A549 (cell line): ENCODE results near the gene RAI14. TPM values are rescaled to one million over a fixed set of nuclear protein-coding genes. Genes with fewer than 3 reads are reported as not detected.

Experiments used
- ATAC-seq, 2 experiments: fragments of 200-7000 bp in 1 of 2; fragments of >200 bp in 1 of 2; cut with Nextera tagmentation in 1 of 2; cut with Tn5 transposase in 1 of 2; 3 replicates each; pipeline versions ENCODE4 v1.8.0 to v1.9.1; 2018 to 2020; ENCODE audit warnings: mild to moderate bottlenecking in 1 of 2, moderate library complexity in 1 of 2
- CTCF ChIA-PET: fragments of 300-600 bp; sonication (Branson Sonifier 250); formaldehyde crosslinking; extraction: SDS; loops from one replicate; lab custom pipeline; 2021; ENCODE audit warnings: antibody characterized with exemption, inconsistent platforms; lab: Yijun Ruan, JAX
- POLR2A ChIA-PET: fragments of 350-600 bp; formaldehyde crosslinking; extraction: SDS; loops from one replicate; lab custom pipeline; 2021; ENCODE audit warnings: antibody characterized with exemption, inconsistent platforms; lab: Yijun Ruan, JAX
- DNase-seq, 2 experiments: peaks; one replicate each; pipeline versions ENCODE4 v3.0.0 to v3.0.0-alpha.2; 2011 to 2016; ENCODE audit warnings: low read depth in 1 of 2, low spot score in 1 of 2
- FAIRE-seq: peaks from 2 replicates; lab custom pipeline; 2011; peaks lifted over from hg19 to GRCh38; lab: Jason Lieb, UNC
- H3K27ac ChIP-seq, 2 experiments: fragments of >200 bp; sonication (Bioruptor Twin); formaldehyde crosslinking; 3 replicates each; pipeline ENCODE4 v1.5.1; 2016 to 2017
- H3K4me1 ChIP-seq: fragments of >200 bp; sonication (Bioruptor Twin); formaldehyde crosslinking; 3 replicates; pipeline ENCODE4 v1.6.1; 2016
- H3K4me2 ChIP-seq: fragments of >200 bp; sonication (Bioruptor Twin); formaldehyde crosslinking; 3 replicates; pipeline ENCODE4 v1.6.1; 2016
- H3K4me3 ChIP-seq: fragments of >200 bp; sonication (Bioruptor Twin); formaldehyde crosslinking; 3 replicates; pipeline ENCODE4 v1.5.1; 2016
- H3K9me3 ChIP-seq: fragments of >200 bp; sonication (Bioruptor Twin); formaldehyde crosslinking; 3 replicates; pipeline ENCODE4 v1.6.1; 2016
- BHLHE40 ChIP-seq: IDR thresholded peaks from 2 replicates; pipeline ENCODE4 v1.6.1; 2012; ENCODE audit warnings: low read depth, low read length, inconsistent platforms
- CHD4 ChIP-seq: fragments of 200-600 bp; sonication (generic); IDR thresholded peaks from 2 replicates; pipeline ENCODE4 v1.6.1; 2016; ENCODE audit warnings: antibody characterized with exemption, mild to moderate bottlenecking, borderline replicate concordance
- EHMT2 ChIP-seq: fragments of 200-600 bp; sonication (generic); IDR thresholded peaks from 2 replicates; pipeline ENCODE4 v1.6.1; 2016; ENCODE audit warnings: antibody characterized with exemption, low read depth, mild to moderate bottlenecking, moderate library complexity
- EP300 ChIP-seq, 2 experiments: fragments of >200 bp; sonication (Bioruptor Twin); formaldehyde crosslinking; IDR thresholded peaks; 2 replicates in 1 of 2; 3 replicates in 1 of 2; pipeline ENCODE4 v1.6.1; 2016 to 2017
- FOSB ChIP-seq: fragments of 250-450 bp; sonication (Bioruptor Pico); IDR thresholded peaks from 2 replicates; pipeline ENCODE4 v1.5.0; 2020; ENCODE audit warnings: mild to moderate bottlenecking, moderate library complexity
- HOXA7 ChIP-seq: fragments of 250-450 bp; sonication (Bioruptor Pico); IDR thresholded peaks from 2 replicates; pipeline ENCODE4 v1.5.0; 2020; ENCODE audit warnings: mild to moderate bottlenecking, moderate library complexity
- HOXB5 ChIP-seq: fragments of 250-450 bp; sonication (Bioruptor Pico); IDR thresholded peaks from 2 replicates; pipeline ENCODE4 v1.5.0; 2020; ENCODE audit warnings: mild to moderate bottlenecking, moderate library complexity
- JUN ChIP-seq, 2 experiments: fragments of >200 bp; sonication (Bioruptor Twin); formaldehyde crosslinking; IDR thresholded peaks; 2 replicates in 1 of 2; 3 replicates in 1 of 2; pipeline ENCODE4 v1.6.1; 2016 to 2017
- KDM1A ChIP-seq: fragments of 200-600 bp; sonication (generic); IDR thresholded peaks from 2 replicates; pipeline ENCODE4 v1.6.1; 2016; ENCODE audit warnings: low read depth, mild to moderate bottlenecking
- MAFK ChIP-seq: fragments of 450-650 bp; IDR thresholded peaks from 2 replicates; pipeline ENCODE4 v1.6.1; 2014; ENCODE audit not compliant: partially characterized antibody
- MAZ ChIP-seq: fragments of 150-350 bp; IDR thresholded peaks from 2 replicates; pipeline ENCODE4 v1.6.1; 2014; ENCODE audit warnings: antibody characterized with exemption, low read depth, low read length, borderline replicate concordance
- MYC ChIP-seq: IDR thresholded peaks from 2 replicates; pipeline ENCODE4 v1.6.1; 2012; ENCODE audit warnings: mild to moderate bottlenecking, inconsistent platforms, low read length, improper control_type of control experiment, borderline replicate concordance
- NPAS2 ChIP-seq: fragments of 250-450 bp; sonication (Bioruptor Pico); IDR thresholded peaks from 2 replicates; pipeline ENCODE4 v1.8.0; 2022; ENCODE audit warnings: mild to moderate bottlenecking, moderate library complexity, borderline replicate concordance
- NR3C1 ChIP-seq: fragments of >200 bp; sonication (Bioruptor Twin); formaldehyde crosslinking; IDR thresholded peaks from 3 replicates; pipeline ENCODE4 v1.6.1; 2017
- POLR2AphosphoS2 ChIP-seq: conservative IDR thresholded peaks from 2 replicates; pipeline ENCODE4 v1.6.1; 2012; ENCODE audit warnings: low read length, improper control_type of control experiment, inconsistent platforms
- RFX5 ChIP-seq: fragments of 450-650 bp; IDR thresholded peaks from 2 replicates; pipeline ENCODE4 v1.7.1; 2014; ENCODE audit warnings: antibody characterized with exemption, mild to moderate bottlenecking, moderate library complexity
- RNF2 ChIP-seq: fragments of 200-600 bp; sonication (generic); IDR thresholded peaks from 2 replicates; pipeline ENCODE4 v1.6.1; 2016; ENCODE audit warnings: low read depth, mild to moderate bottlenecking, antibody characterized with exemption, moderate library complexity, borderline replicate concordance
- ZSCAN20 ChIP-seq: fragments of 250-450 bp; sonication (Bioruptor Pico); IDR thresholded peaks from 2 replicates; pipeline ENCODE4 v1.8.0; 2022; ENCODE audit warnings: mild to moderate bottlenecking, moderate library complexity
- WGBS: methylation state at CpG from one replicate; pipeline ENCODE4 v1.1.6; 2017; ENCODE audit errors: missing lambda C conversion rate; 5-methylcytosine and 5-hydroxymethylcytosine counted together
- polyA plus RNA-seq, 4 experiments: library from polyadenylated mRNA; depleted of rRNA in 3 of 4; stranded (reverse); fragments of >200 nt; fragmentation: RNase III in 1 of 4; extraction: RNeasy Plus Mini Kit Qiagen cat#74134 plus additional on column Dnase treatment in 1 of 4; gene quantifications; 2 replicates in 3 of 4; 3 replicates in 1 of 4; pipeline ENCODE4 v1.2.3, GENCODE V29; 2011 to 2017
- TF ChIP-seq, protein P1 (sequence below): fragments of 150-350 bp; IDR thresholded peaks from 2 replicates; pipeline ENCODE4 v1.6.1; 2014; ENCODE audit warnings: low read depth, mild to moderate bottlenecking, low read length
- TF ChIP-seq, protein P2 (sequence below): fragments of >200 bp; sonication (Bioruptor Twin); formaldehyde crosslinking; IDR thresholded peaks from 3 replicates; pipeline ENCODE4 v1.6.1; 2016
- TF ChIP-seq, protein P3 (sequence below): fragments of 200-600 bp; sonication (generic); IDR thresholded peaks from 2 replicates; pipeline ENCODE4 v1.6.1; 2016; ENCODE audit warnings: antibody characterized with exemption, mild to moderate bottlenecking, moderate library complexity

Gene RAI14
- polyA plus RNA-seq, 2 of the 4 experiments (the other 2 are of a cell fraction) = 71.9 to 97.7 TPM

DNA sequence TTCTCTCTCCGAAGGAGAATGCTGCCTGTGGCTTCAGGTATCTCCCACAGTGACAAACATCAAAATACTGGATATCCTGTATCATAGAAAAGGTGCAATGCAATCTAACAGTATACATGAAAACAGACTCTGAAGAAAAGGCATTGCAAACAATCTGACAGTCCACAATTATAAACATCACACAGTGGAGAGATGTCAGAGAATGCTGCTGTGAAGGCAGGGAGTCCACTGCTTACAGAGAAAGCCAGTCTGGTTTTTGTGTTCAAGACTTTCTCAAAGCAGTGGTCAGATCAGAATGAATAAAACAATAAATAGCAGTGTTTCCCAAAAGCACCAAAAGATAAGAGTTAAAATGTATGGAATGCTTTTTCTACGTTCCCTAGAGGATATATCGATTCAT, 211.5 kb downstream of the RAI14 start:
- FAIRE-seq = peak; percentile 32
- 93% methylated on average over 3 of the region's 3 CpGs for WGBS
- CTCF ChIA-PET = interaction anchor here (1.0 kb wide), 1 partner anchor 30 kb away, joined by 7 read pairs; no protein-coding TSS in a partner anchor

DNA sequence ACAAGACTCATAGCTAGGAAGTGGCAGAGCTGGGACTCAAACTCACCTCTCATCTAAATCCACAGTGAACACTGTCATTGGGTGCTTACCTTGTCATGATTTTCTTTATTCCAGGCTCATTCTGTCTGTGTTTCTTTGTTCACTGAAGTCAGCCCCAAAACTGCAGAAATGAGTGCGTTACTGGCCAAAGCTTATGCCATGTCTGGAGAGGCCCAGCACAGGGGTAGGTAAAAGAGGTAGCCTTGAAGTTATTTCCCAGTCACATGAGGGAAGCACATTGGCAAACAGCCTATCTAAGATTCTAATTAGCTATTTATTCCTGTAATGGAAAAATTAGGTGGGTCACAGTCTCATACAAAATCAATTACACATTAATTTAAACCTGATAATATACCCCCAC, 212.7 kb downstream of the RAI14 start:
- H3K4me3 ChIP-seq = no peak overlapping the region
- ChIA-PET POLR2A (no interaction called here), CTCF (interaction anchor here (1.3 to 2.2 kb wide), 2 partner anchors 10 to 383 kb away, joined by 3 to 7 read pairs; no protein-coding TSS in a partner anchor)
- TF ChIP-seq, protein P1, sequence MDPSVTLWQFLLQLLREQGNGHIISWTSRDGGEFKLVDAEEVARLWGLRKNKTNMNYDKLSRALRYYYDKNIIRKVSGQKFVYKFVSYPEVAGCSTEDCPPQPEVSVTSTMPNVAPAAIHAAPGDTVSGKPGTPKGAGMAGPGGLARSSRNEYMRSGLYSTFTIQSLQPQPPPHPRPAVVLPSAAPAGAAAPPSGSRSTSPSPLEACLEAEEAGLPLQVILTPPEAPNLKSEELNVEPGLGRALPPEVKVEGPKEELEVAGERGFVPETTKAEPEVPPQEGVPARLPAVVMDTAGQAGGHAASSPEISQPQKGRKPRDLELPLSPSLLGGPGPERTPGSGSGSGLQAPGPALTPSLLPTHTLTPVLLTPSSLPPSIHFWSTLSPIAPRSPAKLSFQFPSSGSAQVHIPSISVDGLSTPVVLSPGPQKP = no peak
- TF ChIP-seq FOSB (CRISPR knock-in tag) = no peak
- TF ChIP-seq NPAS2 (CRISPR knock-in tag) = no peak
- TF ChIP-seq ZSCAN20 = no peak
- no peak for TF ChIP-seq KDM1A
- no peak for TF ChIP-seq NR3C1
- TF ChIP-seq, protein P2, sequence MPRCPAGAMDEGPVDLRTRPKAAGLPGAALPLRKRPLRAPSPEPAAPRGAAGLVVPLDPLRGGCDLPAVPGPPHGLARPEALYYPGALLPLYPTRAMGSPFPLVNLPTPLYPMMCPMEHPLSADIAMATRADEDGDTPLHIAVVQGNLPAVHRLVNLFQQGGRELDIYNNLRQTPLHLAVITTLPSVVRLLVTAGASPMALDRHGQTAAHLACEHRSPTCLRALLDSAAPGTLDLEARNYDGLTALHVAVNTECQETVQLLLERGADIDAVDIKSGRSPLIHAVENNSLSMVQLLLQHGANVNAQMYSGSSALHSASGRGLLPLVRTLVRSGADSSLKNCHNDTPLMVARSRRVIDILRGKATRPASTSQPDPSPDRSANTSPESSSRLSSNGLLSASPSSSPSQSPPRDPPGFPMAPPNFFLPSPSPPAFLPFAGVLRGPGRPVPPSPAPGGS = no peak
- TF ChIP-seq MAZ = no peak
- TF ChIP-seq RFX5 = no peak
- TF ChIP-seq CHD4 = no peak
- WGBS = 95% methylated on average over 1 of the region's 1 CpG
- H3K4me1 ChIP-seq = peaks cover 7% of the 10 kb centered on the region
- FAIRE-seq = no peak
- H3K9me3 ChIP-seq = no peaks in the 10 kb centered on the region
- ATAC-seq = no peak
- no peak overlapping the region for H3K27ac ChIP-seq
- no peak for DNase-seq
- no peak overlapping the region for H3K4me2 ChIP-seq

More for the DNA sequence above, 211.5 kb downstream of the RAI14 start:
- TF ChIP-seq HOXA7 (no peak), RNF2 (no peak), ZSCAN20 (no peak)
- TF ChIP-seq, protein P3, sequence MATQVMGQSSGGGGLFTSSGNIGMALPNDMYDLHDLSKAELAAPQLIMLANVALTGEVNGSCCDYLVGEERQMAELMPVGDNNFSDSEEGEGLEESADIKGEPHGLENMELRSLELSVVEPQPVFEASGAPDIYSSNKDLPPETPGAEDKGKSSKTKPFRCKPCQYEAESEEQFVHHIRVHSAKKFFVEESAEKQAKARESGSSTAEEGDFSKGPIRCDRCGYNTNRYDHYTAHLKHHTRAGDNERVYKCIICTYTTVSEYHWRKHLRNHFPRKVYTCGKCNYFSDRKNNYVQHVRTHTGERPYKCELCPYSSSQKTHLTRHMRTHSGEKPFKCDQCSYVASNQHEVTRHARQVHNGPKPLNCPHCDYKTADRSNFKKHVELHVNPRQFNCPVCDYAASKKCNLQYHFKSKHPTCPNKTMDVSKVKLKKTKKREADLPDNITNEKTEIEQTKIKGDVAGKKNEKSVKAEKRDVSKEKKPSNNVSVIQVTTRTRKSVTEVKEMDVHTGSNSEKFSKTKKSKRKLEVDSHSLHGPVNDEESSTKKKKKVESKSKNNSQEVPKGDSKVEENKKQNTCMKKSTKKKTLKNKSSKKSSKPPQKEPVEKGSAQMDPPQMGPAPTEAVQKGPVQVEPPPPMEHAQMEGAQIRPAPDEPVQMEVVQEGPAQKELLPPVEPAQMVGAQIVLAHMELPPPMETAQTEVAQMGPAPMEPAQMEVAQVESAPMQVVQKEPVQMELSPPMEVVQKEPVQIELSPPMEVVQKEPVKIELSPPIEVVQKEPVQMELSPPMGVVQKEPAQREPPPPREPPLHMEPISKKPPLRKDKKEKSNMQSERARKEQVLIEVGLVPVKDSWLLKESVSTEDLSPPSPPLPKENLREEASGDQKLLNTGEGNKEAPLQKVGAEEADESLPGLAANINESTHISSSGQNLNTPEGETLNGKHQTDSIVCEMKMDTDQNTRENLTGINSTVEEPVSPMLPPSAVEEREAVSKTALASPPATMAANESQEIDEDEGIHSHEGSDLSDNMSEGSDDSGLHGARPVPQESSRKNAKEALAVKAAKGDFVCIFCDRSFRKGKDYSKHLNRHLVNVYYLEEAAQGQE = no peak
- Histone ChIP-seq H3K4me2 (no peak overlapping the region), H3K9me3 (no peaks in the 10 kb centered on the region), H3K27ac (no peak overlapping the region), H3K4me3 (no peak overlapping the region), H3K4me1 (peaks cover 7% of the 10 kb centered on the region)
- no peak for DNase-seq
- no peak for ATAC-seq
- POLR2A ChIA-PET = no interaction called here

DNA sequence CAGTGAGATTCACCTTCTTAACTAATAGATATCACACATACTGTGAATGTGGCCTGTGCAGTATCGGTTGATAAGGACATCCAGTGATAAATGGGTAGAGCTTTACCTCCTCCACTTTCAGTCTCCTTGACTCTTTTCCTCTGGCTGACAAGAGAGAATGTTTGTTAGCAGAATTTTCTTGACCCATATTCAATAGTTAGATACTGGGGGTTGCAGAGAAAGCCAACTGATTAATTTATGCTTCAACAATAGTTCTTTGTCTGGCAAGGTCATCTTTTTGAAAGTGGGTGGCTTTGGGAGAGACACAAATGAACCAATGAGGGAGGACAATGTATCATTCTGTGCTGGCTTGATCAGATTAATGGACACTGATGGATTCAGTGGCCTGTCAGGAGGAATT, 213.1 kb downstream of the RAI14 start:
- ChIA-PET POLR2A (no interaction called here), CTCF (interaction anchor here (1.3 to 2.2 kb wide), 2 partner anchors 11 to 383 kb away, joined by 3 to 7 read pairs; no protein-coding TSS in a partner anchor)
- peaks cover 7% of the 10 kb centered on the region for H3K4me1 ChIP-seq
- no peak for TF ChIP-seq MYC
- no peak for TF ChIP-seq EHMT2
- no peak for TF ChIP-seq NR3C1
- TF ChIP-seq JUN (IDR thresholded peaks at IDR 0.05) = no peak
- TF ChIP-seq RFX5 = no peak
- no peak for TF ChIP-seq MAFK
- no peak for TF ChIP-seq ZSCAN20
- TF ChIP-seq HOXA7 = no peak
- TF ChIP-seq BHLHE40 = no peak
- no peak for TF ChIP-seq EP300 (IDR thresholded peaks at IDR 0.05)
- TF ChIP-seq FOSB (CRISPR knock-in tag) = no peak
- TF ChIP-seq HOXB5 (CRISPR knock-in tag) = no peak
- no peak for TF ChIP-seq POLR2AphosphoS2
- FAIRE-seq (no peak), DNase-seq (no peak), ATAC-seq (no peak)
- H3K4me3 ChIP-seq = no peak overlapping the region
- no peak overlapping the region for H3K27ac ChIP-seq
- 91% methylated on average over 1 of the region's 1 CpG for WGBS
- no peak overlapping the region for H3K4me2 ChIP-seq
- no peaks in the 10 kb centered on the region for H3K9me3 ChIP-seq
